HEK293T (cell line): ENCODE results near the gene ST6GALNAC5.

Experiments
- CTBP1 ChIP-seq: fragments of 450-650 bp; IDR thresholded peaks from 2 replicates; pipeline ENCODE4 v1.6.1; 2016; ENCODE audit warnings: borderline replicate concordance
- ELF4 ChIP-seq: fragments of 450-650 bp; IDR thresholded peaks from 2 replicates; pipeline ENCODE4 v1.6.1; 2017; ENCODE audit warnings: antibody characterized with exemption
- FOXK2 ChIP-seq: fragments of 450-650 bp; IDR thresholded peaks from 2 replicates; pipeline ENCODE4 v1.6.1; 2016; ENCODE audit warnings: mild to moderate bottlenecking
- FOXM1 ChIP-seq: fragments of 450-650 bp; IDR thresholded peaks from 2 replicates; pipeline ENCODE4 v1.6.1; 2017; ENCODE audit warnings: mild to moderate bottlenecking, borderline replicate concordance
- NFRKB ChIP-seq: fragments of 450-650 bp; IDR thresholded peaks from 2 replicates; pipeline ENCODE4 v1.6.1; 2016; ENCODE audit warnings: mild to moderate bottlenecking, moderate library complexity
- SP1 ChIP-seq: fragments of 450-650 bp; IDR thresholded peaks from 2 replicates; pipeline ENCODE4 v1.6.1; 2017

- no peak for TF ChIP-seq ELF4
- TF ChIP-seq SP1, result no peak
- no peak for TF ChIP-seq NFRKB
- TF ChIP-seq FOXK2, result no peak
- no peak for TF ChIP-seq FOXM1
- no peak for TF ChIP-seq CTBP1
Measured at GRCh38 chr1:76958828-76959227, 91.5 kb downstream of the ST6GALNAC5 start.
